Fibroblast of lung (primary cell): ENCODE results near the gene CCND2. TPM values are rescaled to one million over a fixed set of nuclear protein-coding genes. Genes with fewer than 3 reads are reported as not detected.

Experiments
- DNase-seq, 2 donors: peaks; one replicate each; pipeline versions ENCODE4 v3.0.0 to v3.0.0-alpha.2; 2010; ENCODE audit warnings: low read depth in 2 of 2
- H2AFZ ChIP-seq: 2 replicates; pipeline ENCODE4 v1.5.1; 2012; ENCODE audit warnings: low read length, control low read depth, inconsistent platforms
- H3K27ac ChIP-seq: 2 replicates; pipeline ENCODE4 v1.5.1; 2011; ENCODE audit warnings: low read length, control low read depth; ENCODE audit not compliant: insufficient read depth
- H3K27me3 ChIP-seq: 2 replicates; pipeline ENCODE4 v1.5.1; 2011; ENCODE audit warnings: mild to moderate bottlenecking, low read length; ENCODE audit not compliant: control insufficient read depth, insufficient read depth
- H3K36me3 ChIP-seq: 2 replicates; pipeline ENCODE4 v1.5.1; 2011; ENCODE audit warnings: low read length; ENCODE audit not compliant: control insufficient read depth, insufficient read depth
- H3K4me1 ChIP-seq: 2 replicates; pipeline ENCODE4 v1.5.1; 2011; ENCODE audit warnings: low read length; ENCODE audit not compliant: control insufficient read depth, insufficient read depth; ENCODE audit errors: extremely low read depth
- H3K4me2 ChIP-seq: 2 replicates; pipeline ENCODE4 v1.5.1; 2011; ENCODE audit warnings: low read length, control low read depth; ENCODE audit not compliant: insufficient read depth; ENCODE audit errors: extremely low read depth
- H3K4me3 ChIP-seq, 4 experiments: fragments of 200-600 bp in 1 of 4; sonication (generic) in 1 of 4; replicated peaks in 1 of 4; 2 replicates each; pipeline ENCODE4 v1.5.1; 2011 to 2016; ENCODE audit warnings: low read length in 4 of 4, low read depth in 3 of 4, mild to moderate bottlenecking in 3 of 4, control low read depth in 2 of 4, inconsistent platforms in 1 of 4, mixed read lengths in 1 of 4; ENCODE audit not compliant: insufficient read depth in 1 of 4; ENCODE audit errors: control extremely low read depth in 1 of 4
- H3K79me2 ChIP-seq: 2 replicates; pipeline ENCODE4 v1.5.1; 2012; ENCODE audit warnings: mild to moderate bottlenecking, low read length, inconsistent platforms; ENCODE audit not compliant: control insufficient read depth, insufficient read depth
- H3K9ac ChIP-seq: 2 replicates; pipeline ENCODE4 v1.5.1; 2011; ENCODE audit warnings: mild to moderate bottlenecking, low read length, control low read depth; ENCODE audit not compliant: insufficient read depth
- H3K9me3 ChIP-seq: 2 replicates; pipeline ENCODE4 v1.5.1; 2012; ENCODE audit warnings: low read depth, low read length; ENCODE audit not compliant: control insufficient read depth, insufficient read depth
- H4K20me1 ChIP-seq: 2 replicates; pipeline ENCODE4 v1.5.1; 2011; ENCODE audit warnings: low read length; ENCODE audit not compliant: control insufficient read depth, insufficient read depth; ENCODE audit errors: extremely low read depth
- CTCF ChIP-seq, 2 donors: IDR thresholded peaks in 1 of 2; conservative IDR thresholded peaks in 1 of 2; 1 replicate in 1 of 2; 2 replicates in 1 of 2; pipeline ENCODE4 v1.5.1; 2011 to 2012; ENCODE audit warnings: low read length in 2 of 2, control low read depth in 1 of 2, inconsistent platforms in 1 of 2, low read depth in 1 of 2, mild to moderate bottlenecking in 1 of 2
- EZH2 ChIP-seq: IDR thresholded peaks from 2 replicates; pipeline ENCODE4 v1.5.1; 2012; ENCODE audit warnings: low read length, control low read depth, mild to moderate bottlenecking; ENCODE audit errors: missing control alignments
- polyA plus RNA-seq, 2 donors: library from polyadenylated mRNA; depleted of rRNA in 1 of 2; stranded (reverse) in 1 of 2; unstranded in 1 of 2; fragments of >200 nt; gene quantifications; 2 replicates each; pipeline ENCODE4 v1.2.1, GENCODE V29; 2011 to 2012; ENCODE audit warnings: missing spikeins in 1 of 2
- total RNA-seq: library from RNA; depleted of rRNA; stranded (reverse); fragments of >200 nt; gene quantifications from 2 replicates; pipeline ENCODE4 v1.2.1, GENCODE V29; 2014

CCND2 gene
- total and polyA plus RNA-seq, 2 donors (not counting 1 experiment from before 2014, with no cell fraction given), result 7.0 to 37.3 TPM

GRCh38 chr12:4271717-4272423 lies 1.7 kb upstream of the CCND2 start:
- peak overlapping the region; percentile 32 for H3K4me2 ChIP-seq
- peaks cover 79% of the 10 kb centered on the region for H3K27me3 ChIP-seq
- no peaks in the 10 kb centered on the region for H3K79me2 ChIP-seq
- no peaks in the 10 kb centered on the region for H3K9me3 ChIP-seq
- H3K27ac ChIP-seq, result no peak overlapping the region
- H3K4me3 ChIP-seq, result peak overlapping the region in 2 of 4 experiments; percentile 41 to 63
- no peak overlapping the region for H3K9ac ChIP-seq
- DNase-seq, result peak; percentile 47 to 86
- no peaks in the 10 kb centered on the region for H3K36me3 ChIP-seq
- H2AFZ ChIP-seq, result no peak overlapping the region
- peaks cover 2% of the 10 kb centered on the region for H3K4me1 ChIP-seq
- TF ChIP-seq EZH2 (no peak), CTCF (conservative IDR thresholded peaks at IDR 0.05 in 1 of 2, IDR thresholded peaks at IDR 0.05 in 1 of 2; ENCODE audit: low read depth in 1 of 2, low read length in 2 of 2) (no peak)
- H4K20me1 ChIP-seq, result no peaks in the 10 kb centered on the region

- H3K4me1 ChIP-seq, result peaks cover 2% of the 10 kb centered on the region
- no peaks in the 10 kb centered on the region for H4K20me1 ChIP-seq
- peaks cover 75% of the 10 kb centered on the region for H3K27me3 ChIP-seq
- H3K27ac ChIP-seq, result no peak overlapping the region
- no peaks in the 10 kb centered on the region for H3K79me2 ChIP-seq
- H2AFZ ChIP-seq, result no peak overlapping the region
- H3K9me3 ChIP-seq, result no peaks in the 10 kb centered on the region
- no peaks in the 10 kb centered on the region for H3K36me3 ChIP-seq
- TF ChIP-seq CTCF (conservative IDR thresholded peaks at IDR 0.05 in 1 of 2, IDR thresholded peaks at IDR 0.05 in 1 of 2; ENCODE audit: low read depth in 1 of 2, low read length in 2 of 2) (no peak), EZH2 (peak; percentile 97)
- H3K4me2 ChIP-seq, result no peak overlapping the region
- no peak overlapping the region for H3K9ac ChIP-seq
- no peak for DNase-seq
- peak overlapping the region in 2 of 4 experiments; percentile 14 to 46 for H3K4me3 ChIP-seq
Observed at GRCh38 chr12:4272424-4273272, 914 bp upstream of the CCND2 start.

- Histone ChIP-seq H3K36me3 (no peaks in the 10 kb centered on the region), H3K4me3 (peak overlapping the region in 2 of 4 experiments; percentile 69 to 91), H3K9ac (no peak overlapping the region), H3K4me1 (peaks cover 2% of the 10 kb centered on the region), H3K9me3 (no peaks in the 10 kb centered on the region), H4K20me1 (no peaks in the 10 kb centered on the region), H3K4me2 (no peak overlapping the region), H3K27me3 (peaks cover 71% of the 10 kb centered on the region), H2AFZ (no peak overlapping the region), H3K79me2 (no peaks in the 10 kb centered on the region), H3K27ac (no peak overlapping the region)
- TF ChIP-seq EZH2 (no peak), CTCF (conservative IDR thresholded peaks at IDR 0.05 in 1 of 2, IDR thresholded peaks at IDR 0.05 in 1 of 2; ENCODE audit: low read depth in 1 of 2, low read length in 2 of 2) (no peak)
- DNase-seq, result no peak
Observed at GRCh38 chr12:4273273-4273651, 300 bp upstream of the CCND2 start.
